GM19395 (cell line): ENCODE results near the gene CIDEA.
"Not testable (repeated sequence)": the region's sequence is repeated elsewhere in the genome, so short reads cannot be mapped to it uniquely, and the experiment has no call there.

Experiments
- ATAC-seq: cut with Tn5 transposase; IDR thresholded peaks from one replicate; pipeline ENCODE4 v1.9.1; 2021; ENCODE audit warnings: mild to moderate bottlenecking, moderate library complexity; ENCODE audit not compliant: unreplicated experiment

CIDEA gene, protein sequence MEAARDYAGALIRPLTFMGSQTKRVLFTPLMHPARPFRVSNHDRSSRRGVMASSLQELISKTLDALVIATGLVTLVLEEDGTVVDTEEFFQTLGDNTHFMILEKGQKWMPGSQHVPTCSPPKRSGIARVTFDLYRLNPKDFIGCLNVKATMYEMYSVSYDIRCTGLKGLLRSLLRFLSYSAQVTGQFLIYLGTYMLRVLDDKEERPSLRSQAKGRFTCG

DNA sequence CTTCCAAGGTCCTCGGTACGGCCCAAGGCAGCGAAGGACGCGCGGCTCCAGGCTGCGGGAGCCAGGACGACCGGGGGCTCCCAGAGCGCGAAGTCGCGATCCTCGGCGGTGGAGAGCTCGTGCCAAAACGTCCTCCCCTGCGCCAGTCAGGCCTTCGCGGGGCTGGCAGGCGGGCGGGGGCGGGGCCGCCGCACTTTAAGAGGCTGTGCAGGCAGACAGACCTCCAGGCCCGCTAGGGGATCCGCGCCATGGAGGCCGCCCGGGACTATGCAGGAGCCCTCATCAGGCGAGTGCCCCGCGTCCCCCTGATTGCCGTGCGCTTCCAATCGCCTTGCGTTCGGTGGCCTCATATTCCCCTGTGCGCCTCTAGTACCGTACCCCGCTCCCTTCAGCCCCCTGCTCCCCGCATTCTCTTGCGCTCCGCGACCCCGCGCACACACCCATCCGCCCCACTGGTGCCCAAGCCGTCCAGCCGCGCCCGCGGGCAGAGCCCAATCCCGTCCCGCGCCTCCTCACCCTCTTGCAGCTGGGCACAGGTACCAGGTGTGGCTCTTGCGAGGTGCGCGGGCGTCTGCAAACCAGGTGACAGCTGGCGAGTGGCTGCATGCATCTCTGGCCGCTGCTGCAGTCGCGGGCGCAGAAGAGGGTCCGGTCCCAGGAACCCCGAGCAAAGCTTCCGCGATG is at the start of gene CIDEA:
Gene CIDEA, plus strand, starts transcription at position 226 of the 684 bp plus-strand sequence. Its CDS starts 23 bp downstream, at position 249.
- ATAC-seq: no peak

DNA sequence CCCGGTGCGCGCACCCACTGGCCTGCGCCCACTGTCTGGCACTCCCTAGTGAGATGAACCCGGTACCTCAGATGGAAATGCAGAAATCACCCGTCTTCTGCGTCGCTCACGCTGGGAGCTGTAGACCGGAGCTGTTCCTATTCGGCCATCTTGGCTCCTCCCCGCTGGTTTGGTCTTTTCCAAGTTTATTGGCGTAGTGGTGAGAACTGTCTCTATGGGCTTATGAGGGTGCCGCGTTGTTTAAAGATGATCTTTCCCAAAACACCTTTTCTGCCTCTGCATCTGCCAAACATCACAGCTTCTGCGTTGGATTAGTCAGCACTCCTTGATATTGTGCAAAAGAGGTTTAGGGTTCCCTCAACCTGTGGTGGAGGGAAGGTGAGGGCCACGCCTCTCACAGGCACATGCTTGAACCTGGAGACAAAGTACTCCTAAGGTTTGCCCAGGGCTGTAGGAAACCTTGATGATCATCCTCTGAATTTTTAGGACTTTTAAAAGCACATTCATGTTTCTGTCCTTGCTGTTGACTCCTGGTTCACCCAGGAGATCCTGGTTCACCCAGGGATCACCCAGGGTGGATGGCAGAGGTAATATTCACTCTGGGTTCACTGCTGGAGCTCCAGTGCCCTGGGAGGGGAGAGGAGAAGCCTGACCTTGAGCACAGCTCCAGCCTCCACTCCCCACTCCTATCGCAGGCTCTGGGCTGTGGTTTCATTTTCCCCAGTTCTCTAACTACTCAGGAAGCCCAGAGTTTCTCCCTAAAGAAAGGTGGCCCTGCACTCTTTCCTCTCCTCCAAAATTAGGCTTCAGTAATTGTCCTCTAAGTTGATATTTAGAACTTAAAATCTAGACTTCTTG is 45.6 kb upstream of the CIDEA start:
- not testable (repeated sequence) for ATAC-seq

- ATAC-seq: not testable (repeated sequence)
These were observed 41.9 kb upstream of the CIDEA start for GRCh38 chr18:12212308-12212707.

DNA sequence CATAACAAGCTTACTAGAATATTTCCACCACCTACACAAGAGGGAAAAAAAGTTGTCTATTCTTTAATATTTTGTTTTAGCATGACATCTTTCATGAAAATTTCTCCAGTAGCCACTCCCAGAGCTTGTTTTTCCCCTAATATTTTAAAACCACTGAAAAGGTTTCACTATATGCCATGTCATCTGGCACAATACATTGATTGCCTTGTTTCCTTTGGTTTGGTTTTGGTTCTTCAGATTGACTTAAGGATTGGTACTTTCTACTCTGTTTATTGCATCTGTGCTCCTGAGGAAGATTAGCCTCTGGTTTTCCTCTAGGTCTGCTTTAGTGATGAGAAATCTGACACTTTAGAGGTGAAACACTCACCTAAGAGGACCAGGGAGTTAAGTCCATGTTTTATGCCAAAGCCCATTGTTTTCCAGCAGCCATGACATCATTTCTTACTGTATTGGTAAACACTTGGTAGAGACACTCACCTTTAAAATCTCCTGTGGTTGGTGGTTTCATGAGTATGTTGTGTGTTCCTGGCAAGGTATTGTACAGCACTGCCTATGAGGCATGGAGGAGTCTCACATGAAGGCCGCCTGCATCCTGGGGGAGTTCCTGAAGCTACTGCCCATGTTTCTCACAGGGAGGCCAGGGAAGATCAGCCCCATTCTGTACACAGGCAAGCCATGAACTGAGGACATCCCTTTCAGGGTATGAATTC is 39.7 kb upstream of the CIDEA start:
- ATAC-seq: not testable (repeated sequence)

- ATAC-seq: not testable (repeated sequence)
These were observed 37.7 kb upstream of the CIDEA start for GRCh38 chr18:12216471-12216870.

GRCh38 chr18:12218603-12219002 is 35.6 kb upstream of the CIDEA start:
- ATAC-seq: not testable (repeated sequence)

DNA sequence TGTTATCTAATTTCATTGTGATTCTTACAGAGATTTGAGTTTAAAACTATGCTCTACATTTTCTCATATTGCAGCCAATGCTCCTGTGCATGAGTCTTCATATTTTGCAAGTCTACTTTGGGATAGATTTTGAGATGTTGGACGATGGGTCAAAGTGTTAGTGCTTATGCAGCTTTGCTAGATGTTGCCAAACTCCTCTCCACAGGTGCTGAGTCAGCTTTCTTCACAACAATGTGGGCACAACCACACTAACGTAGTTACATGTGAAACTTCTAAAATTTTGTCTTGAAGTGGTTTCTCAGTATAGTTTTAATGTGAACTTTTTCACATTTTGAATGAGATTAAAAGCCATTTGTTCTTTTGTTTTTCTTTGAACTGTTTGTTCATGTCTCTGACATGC is 32.1 kb upstream of the CIDEA start:
- ATAC-seq: not testable (repeated sequence)

GRCh38 chr18:12223326-12223725 is 30.8 kb upstream of the CIDEA start:
- not testable (repeated sequence) for ATAC-seq

GRCh38 chr18:12226807-12227206 is 27.4 kb upstream of the CIDEA start:
- not testable (repeated sequence) for ATAC-seq

- not testable (repeated sequence) for ATAC-seq
These were observed 26.6 kb upstream of the CIDEA start for GRCh38 chr18:12227399-12228186.

DNA sequence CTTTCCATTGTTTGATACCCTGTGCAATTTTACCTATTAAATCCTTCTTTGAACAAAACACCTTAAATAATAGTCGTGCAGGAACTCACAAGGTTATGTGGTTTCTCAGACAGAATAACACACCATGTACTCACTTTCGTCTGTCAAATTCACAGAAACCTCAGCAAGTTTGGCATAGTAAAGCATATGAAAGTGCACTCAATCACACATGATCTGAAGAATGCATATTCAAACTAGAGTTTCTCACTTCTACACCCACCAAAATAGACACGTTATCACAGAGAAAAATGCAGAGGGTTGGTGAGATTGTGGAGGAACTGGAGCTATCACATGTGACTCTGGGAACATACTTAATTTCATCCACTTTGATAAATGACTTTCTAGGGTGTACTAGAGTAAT is 25.9 kb upstream of the CIDEA start:
- not testable (repeated sequence) for ATAC-seq

GRCh38 chr18:12230561-12230960 is 23.6 kb upstream of the CIDEA start:
- ATAC-seq: not testable (repeated sequence)

DNA sequence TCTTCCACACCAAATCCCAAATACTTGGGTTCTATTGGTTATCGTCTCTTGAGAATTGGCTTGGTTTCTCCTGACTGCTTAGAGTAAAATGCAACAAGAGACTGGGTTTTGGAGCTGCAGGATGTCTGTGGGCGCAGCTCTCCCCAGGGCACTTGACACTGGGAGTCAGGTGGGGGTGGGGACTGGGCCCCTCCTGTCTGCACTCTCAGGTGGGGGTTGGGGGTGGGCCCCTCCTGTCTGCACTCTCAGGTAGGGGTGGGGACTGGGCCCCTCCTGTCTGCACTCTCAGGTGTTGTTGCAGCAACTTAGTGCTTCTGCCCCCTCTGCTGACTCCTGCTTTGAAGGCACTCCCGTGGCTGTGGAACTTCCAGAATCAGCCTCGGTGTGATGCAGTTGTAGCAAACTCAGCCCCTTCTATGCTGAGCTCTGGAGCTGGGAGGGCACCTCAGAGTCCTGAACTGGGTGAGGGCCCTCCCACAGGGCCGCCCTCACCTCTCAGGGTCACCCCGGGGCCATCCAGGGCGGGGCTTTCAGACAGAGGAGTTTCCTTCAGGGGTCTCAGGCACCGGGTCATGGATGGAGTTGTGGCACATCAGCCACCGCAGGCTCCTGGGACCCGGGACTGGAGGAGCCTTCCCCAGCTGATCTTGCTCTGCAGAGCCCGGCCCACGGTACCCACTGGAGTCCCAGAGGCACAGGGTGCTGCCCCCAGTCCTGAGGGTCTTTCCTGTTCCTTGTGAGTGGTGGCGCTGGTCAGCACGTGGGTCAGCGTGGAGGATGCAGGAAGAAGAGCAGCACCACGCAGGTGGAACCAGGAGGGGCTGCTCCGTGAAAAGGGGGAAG is 22.9 kb upstream of the CIDEA start:
- ATAC-seq: no peak

DNA sequence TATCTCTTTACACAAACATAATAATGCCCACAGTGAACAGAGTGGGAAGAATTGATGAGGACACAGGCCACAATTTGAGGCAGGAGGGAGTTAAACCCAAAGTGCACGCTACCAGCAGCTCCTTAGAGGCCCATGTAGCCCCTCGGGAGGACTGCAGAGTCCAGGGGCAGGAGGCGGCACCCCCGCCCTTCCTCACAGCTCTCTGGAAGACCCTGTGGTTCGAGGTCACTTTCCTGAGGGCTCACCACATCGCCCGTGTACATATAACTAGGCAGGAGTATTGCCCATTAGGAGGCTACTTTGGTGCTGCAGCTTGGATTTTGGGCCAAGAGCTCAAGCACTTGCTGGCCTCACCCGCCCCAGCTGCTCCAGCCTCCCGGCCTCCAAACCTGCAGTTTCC is 22.2 kb upstream of the CIDEA start:
- ATAC-seq: no peak

GRCh38 chr18:12233378-12233777 is 20.8 kb upstream of the CIDEA start:
- no peak for ATAC-seq

- no peak for ATAC-seq
These were observed 19.5 kb upstream of the CIDEA start for GRCh38 chr18:12234451-12235190.

DNA sequence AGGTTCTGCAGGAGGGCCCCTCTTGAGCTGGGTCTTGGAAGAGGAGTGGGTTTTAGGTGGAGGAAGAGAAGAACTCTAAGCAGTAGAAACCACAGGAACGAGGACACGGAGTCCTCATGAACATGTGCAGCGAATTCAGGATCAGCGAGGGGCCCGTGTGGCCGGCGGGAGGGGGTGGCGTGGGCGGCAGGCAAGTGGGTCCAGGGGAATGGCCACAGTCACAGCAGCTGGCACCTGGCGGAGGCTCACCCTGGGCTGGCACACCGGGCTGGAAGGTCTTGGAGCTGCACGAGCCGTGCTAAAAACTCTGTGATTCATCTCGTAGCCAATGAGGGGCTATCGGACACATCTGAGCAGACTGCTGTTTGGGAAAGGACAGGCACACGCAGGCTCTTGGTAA is 18.0 kb upstream of the CIDEA start:
- ATAC-seq: no peak
